IMR-90 (cell line): ENCODE results near the gene OR2V2. TPM values are rescaled to one million over a fixed set of nuclear protein-coding genes. Genes with fewer than 3 reads are reported as not detected.

Source experiments
- CTCF ChIP-seq: conservative IDR thresholded peaks from 2 replicates; pipeline ENCODE4 v1.5.1; 2012; ENCODE audit warnings: mild to moderate bottlenecking, low read depth, low read length, improper control_type of control experiment
- polyA plus RNA-seq, 3 experiments: library from polyadenylated mRNA; depleted of rRNA; stranded (reverse); fragments of >200 nt; gene quantifications; 2 replicates each; pipeline ENCODE4 v1.2.3, GENCODE V29; 2012; ENCODE audit warnings: low replicate concordance in 1 of 3
- total RNA-seq: library from RNA; depleted of rRNA; stranded (reverse); fragments of >200 nt; gene quantifications from 2 replicates; pipeline ENCODE4 v1.2.3, GENCODE V29; 2012

The OR2V2 gene
- total and polyA plus RNA-seq, 2 of the 4 experiments (the other 2 are of a cell fraction), result not detected

GRCh38 chr5:181205761-181206649 lies 58.6 kb downstream of the OR2V2 start (continued):
- no peak for TF ChIP-seq CTCF
